H9 (cell line): ENCODE data around the gene NUDT15. TPM values are rescaled to one million over a fixed set of nuclear protein-coding genes. Genes with fewer than 3 reads are reported as not detected.

Experiments
- DNase-seq: peaks from one replicate; pipeline ENCODE4 v3.0.0-alpha.2; 2017
- H2AFZ ChIP-seq: one replicate; pipeline ENCODE4 v1.6.1; 2013; ENCODE audit warnings: mild to moderate bottlenecking, low read length, control low read depth, moderate library complexity
- H2AK5ac ChIP-seq: 2 replicates; pipeline ENCODE4 v1.6.1; 2013; ENCODE audit warnings: low read length, control low read depth, mixed read lengths; ENCODE audit not compliant: insufficient read length
- H2BK120ac ChIP-seq: one replicate; pipeline ENCODE4 v1.6.1; 2013; ENCODE audit warnings: low read depth, mild to moderate bottlenecking, low read length, control low read depth, inconsistent platforms; ENCODE audit not compliant: poor library complexity, severe bottlenecking
- H2BK12ac ChIP-seq: 2 replicates; pipeline ENCODE4 v1.6.1; 2013; ENCODE audit warnings: low read length, control low read depth, mixed read lengths, low read depth; ENCODE audit not compliant: insufficient read length
- H2BK15ac ChIP-seq: 2 replicates; pipeline ENCODE4 v1.6.1; 2013; ENCODE audit warnings: low read depth, low read length, control low read depth
- H2BK20ac ChIP-seq: one replicate; pipeline ENCODE4 v1.6.1; 2013; ENCODE audit warnings: low read depth, mild to moderate bottlenecking, low read length, control low read depth, inconsistent platforms; ENCODE audit not compliant: poor library complexity, severe bottlenecking
- H2BK5ac ChIP-seq: 2 replicates; pipeline ENCODE4 v1.6.1; 2013; ENCODE audit warnings: low read length, control low read depth, mixed read lengths; ENCODE audit not compliant: insufficient read length
- H3K14ac ChIP-seq: 2 replicates; pipeline ENCODE4 v1.6.1; 2013; ENCODE audit warnings: low read length, control low read depth; ENCODE audit not compliant: insufficient read depth
- H3K18ac ChIP-seq: 2 replicates; pipeline ENCODE4 v1.6.1; 2013; ENCODE audit warnings: low read depth, mild to moderate bottlenecking, mixed read lengths, low read length, control low read depth; ENCODE audit not compliant: insufficient read length
- H3K23ac ChIP-seq: 2 replicates; pipeline ENCODE4 v1.6.1; 2013; ENCODE audit warnings: low read length, control low read depth, mixed read lengths, low read depth; ENCODE audit not compliant: insufficient read length
- H3K23me2 ChIP-seq: 2 replicates; pipeline ENCODE4 v1.6.1; 2013; ENCODE audit warnings: low read depth, mild to moderate bottlenecking, mixed read lengths, low read length, control low read depth; ENCODE audit not compliant: insufficient read length, poor library complexity, severe bottlenecking
- H3K27ac ChIP-seq: 2 replicates; pipeline ENCODE4 v1.5.1; 2013; ENCODE audit warnings: low read length, control low read depth, mixed read lengths, low read depth; ENCODE audit not compliant: insufficient read length
- H3K27me3 ChIP-seq: 2 replicates; pipeline ENCODE4 v1.6.1; 2013; ENCODE audit warnings: low read length, control low read depth, inconsistent platforms; ENCODE audit not compliant: insufficient read depth
- H3K4ac ChIP-seq: 2 replicates; pipeline ENCODE4 v1.6.1; 2013; ENCODE audit warnings: low read depth, mild to moderate bottlenecking, control low read depth, inconsistent platforms, low read length, moderate library complexity
- H3K4me1 ChIP-seq: 2 replicates; pipeline ENCODE4 v1.6.1; 2013; ENCODE audit warnings: low read length, control low read depth, inconsistent platforms; ENCODE audit not compliant: insufficient read depth
- H3K4me2 ChIP-seq: 2 replicates; pipeline ENCODE4 v1.6.1; 2013; ENCODE audit warnings: low read length, control low read depth, mixed read lengths; ENCODE audit not compliant: insufficient read length, insufficient read depth
- H3K56ac ChIP-seq: 2 replicates; pipeline ENCODE4 v1.6.1; 2013; ENCODE audit warnings: low read depth, mild to moderate bottlenecking, mixed read lengths, low read length, control low read depth; ENCODE audit not compliant: insufficient read length
- H3K79me1 ChIP-seq: 2 replicates; pipeline ENCODE4 v1.6.1; 2013; ENCODE audit warnings: low read depth, mild to moderate bottlenecking, moderate library complexity, low read length, control low read depth, inconsistent platforms; ENCODE audit not compliant: insufficient read depth, poor library complexity, severe bottlenecking
- H3K79me2 ChIP-seq: 2 replicates; pipeline ENCODE4 v1.6.1; 2013; ENCODE audit warnings: low read length, control low read depth, inconsistent platforms; ENCODE audit not compliant: insufficient read depth
- H3K9ac ChIP-seq: 2 replicates; pipeline ENCODE4 v1.6.1; 2013; ENCODE audit warnings: low read length, control low read depth, mixed read lengths; ENCODE audit not compliant: insufficient read length; ENCODE audit errors: extremely low read depth
- H3K9me3 ChIP-seq: one replicate; pipeline ENCODE4 v1.6.1; 2013; ENCODE audit warnings: low read depth, low read length, inconsistent platforms; ENCODE audit not compliant: control insufficient read depth
- H3T11ph ChIP-seq: one replicate; pipeline ENCODE4 v1.6.1; 2013; ENCODE audit warnings: mild to moderate bottlenecking, low read length, control low read depth, inconsistent platforms
- H4K20me1 ChIP-seq: one replicate; pipeline ENCODE4 v1.6.1; 2013; ENCODE audit not compliant: control insufficient read depth, insufficient read length, insufficient read depth
- H4K5ac ChIP-seq: 2 replicates; pipeline ENCODE4 v1.6.1; 2013; ENCODE audit warnings: low read depth, mild to moderate bottlenecking, mixed read lengths, low read length, control low read depth; ENCODE audit not compliant: insufficient read length
- H4K8ac ChIP-seq: replicated peaks from 2 replicates; pipeline ENCODE4 v1.6.1; 2013; ENCODE audit warnings: low read length, control low read depth, mixed read lengths, low read depth; ENCODE audit not compliant: insufficient read length
- H4K91ac ChIP-seq: 2 replicates; pipeline ENCODE4 v1.6.1; 2013; ENCODE audit warnings: low read depth, mild to moderate bottlenecking, moderate library complexity, mixed read lengths, low read length, control low read depth; ENCODE audit not compliant: insufficient read length
- H3K27ac Mint-ChIP-seq, 3 experiments: 2 replicates in 2 of 3; 3 replicates in 1 of 3; pipeline ENCODE4 v1.8.0; 2020 to 2021; ENCODE audit warnings: mixed read lengths in 3 of 3, mild to moderate bottlenecking in 1 of 3, moderate library complexity in 1 of 3
- H3K27me3 Mint-ChIP-seq: 2 replicates; pipeline ENCODE4 v1.8.0; 2021; ENCODE audit warnings: low read depth, mild to moderate bottlenecking, moderate library complexity, mixed read lengths
- H3K36me3 Mint-ChIP-seq, 3 experiments: 2 replicates in 2 of 3; 3 replicates in 1 of 3; pipeline ENCODE4 v1.8.0; 2020 to 2021; ENCODE audit warnings: low read depth in 3 of 3, mixed read lengths in 3 of 3; ENCODE audit not compliant: insufficient read depth in 1 of 3
- H3K4me1 Mint-ChIP-seq, 2 experiments: 2 replicates each; pipeline ENCODE4 v1.8.0; 2020; ENCODE audit warnings: mixed read lengths in 2 of 2
- H3K4me3 Mint-ChIP-seq, 2 experiments: 2 replicates in 1 of 2; 3 replicates in 1 of 2; pipeline ENCODE4 v1.8.0; 2020 to 2021; ENCODE audit warnings: mild to moderate bottlenecking in 2 of 2, mixed read lengths in 2 of 2, moderate library complexity in 1 of 2
- H3K9me3 Mint-ChIP-seq, 2 experiments: 2 replicates in 1 of 2; 3 replicates in 1 of 2; pipeline ENCODE4 v1.8.0; 2020; ENCODE audit warnings: mild to moderate bottlenecking in 2 of 2, mixed read lengths in 2 of 2, moderate library complexity in 1 of 2
- WGBS: extraction: QIAGEN DNeasy Blood & Tissue Kit; methylation state at CpG from one replicate; pipeline ENCODE4 v1.1.7; 2013; ENCODE audit warnings: missing lambda C conversion rate, low lambda C conversion rate, mixed read lengths; ENCODE audit not compliant: insufficient read length; ENCODE audit errors: extremely low coverage; 5-methylcytosine and 5-hydroxymethylcytosine counted together
- total RNA-seq: library from RNA; stranded (reverse); gene quantifications from 2 replicates; pipeline ENCODE4 v1.2.1, GENCODE V29; 2021
- TF ChIP-seq, protein P1 (sequence below): fragments of 200-600 bp; sonication (generic); conservative IDR thresholded peaks from 3 replicates; pipeline ENCODE4 v1.8.0; 2021; ENCODE audit warnings: antibody characterized with exemption, mild to moderate bottlenecking

NUDT15 gene
- total RNA-seq, 1 experiment from 2014 or later, result 50.5 TPM

DNA sequence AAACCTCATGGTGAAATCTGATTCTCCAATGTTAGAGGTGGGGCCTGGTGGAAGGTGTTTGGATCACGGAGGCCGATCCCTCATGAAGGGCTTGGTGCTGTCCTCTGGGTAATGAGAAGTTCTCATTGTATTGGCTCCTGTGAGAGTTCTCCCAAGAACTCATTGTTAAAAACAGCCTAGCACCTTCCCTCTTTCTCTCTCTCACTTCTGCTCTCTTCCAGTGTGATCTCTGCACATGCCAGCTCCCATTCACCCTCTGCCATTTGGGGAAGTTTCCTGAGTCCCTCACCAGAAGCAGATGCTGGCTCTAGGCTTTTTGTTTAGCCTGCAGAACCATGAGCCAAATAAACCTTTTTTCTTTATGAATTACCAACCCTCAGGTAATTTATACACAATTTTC, 33.3 kb upstream of the NUDT15 start:
- no CpG with 5 or more reads among the region's 2 CpGs for WGBS
- peak; percentile 34 for DNase-seq
- H3K9ac ChIP-seq, result no peak overlapping the region

More for the DNA sequence above, 33.3 kb upstream of the NUDT15 start:
- Mint-ChIP-seq H3K4me3 (no peak overlapping the region; a peak in 1 of 5 replicates), H3K4me1 (peaks cover 31 to 34% of the 10 kb centered on the region in 2 experiments), H3K9me3 (no peaks in the 10 kb centered on the region), H3K27ac (peak overlapping the region; percentile 41 to 93 (median 72)), H3K36me3 (peaks cover 0 to 1% (median under 1%) of the 10 kb centered on the region in 3 experiments; a peak in 2 of 7 replicates), H3K27me3 (no peaks in the 10 kb centered on the region)
- no peak overlapping the region for H2BK15ac ChIP-seq
- H3K4me2 ChIP-seq, result no peak overlapping the region
- no peak overlapping the region for H3K56ac ChIP-seq
- H2AFZ ChIP-seq, result no peak overlapping the region
- H3T11ph ChIP-seq, result no peak overlapping the region
- H3K14ac ChIP-seq, result no peak overlapping the region
- H4K5ac ChIP-seq, result no peak overlapping the region
- peaks cover 4% of the 10 kb centered on the region for H3K23me2 ChIP-seq
- H3K23ac ChIP-seq, result no peak overlapping the region
- H2BK5ac ChIP-seq, result no peak overlapping the region
- no peaks in the 10 kb centered on the region for H4K20me1 ChIP-seq
- H3K9me3 ChIP-seq, result no peaks in the 10 kb centered on the region
- TF ChIP-seq, protein P1, sequence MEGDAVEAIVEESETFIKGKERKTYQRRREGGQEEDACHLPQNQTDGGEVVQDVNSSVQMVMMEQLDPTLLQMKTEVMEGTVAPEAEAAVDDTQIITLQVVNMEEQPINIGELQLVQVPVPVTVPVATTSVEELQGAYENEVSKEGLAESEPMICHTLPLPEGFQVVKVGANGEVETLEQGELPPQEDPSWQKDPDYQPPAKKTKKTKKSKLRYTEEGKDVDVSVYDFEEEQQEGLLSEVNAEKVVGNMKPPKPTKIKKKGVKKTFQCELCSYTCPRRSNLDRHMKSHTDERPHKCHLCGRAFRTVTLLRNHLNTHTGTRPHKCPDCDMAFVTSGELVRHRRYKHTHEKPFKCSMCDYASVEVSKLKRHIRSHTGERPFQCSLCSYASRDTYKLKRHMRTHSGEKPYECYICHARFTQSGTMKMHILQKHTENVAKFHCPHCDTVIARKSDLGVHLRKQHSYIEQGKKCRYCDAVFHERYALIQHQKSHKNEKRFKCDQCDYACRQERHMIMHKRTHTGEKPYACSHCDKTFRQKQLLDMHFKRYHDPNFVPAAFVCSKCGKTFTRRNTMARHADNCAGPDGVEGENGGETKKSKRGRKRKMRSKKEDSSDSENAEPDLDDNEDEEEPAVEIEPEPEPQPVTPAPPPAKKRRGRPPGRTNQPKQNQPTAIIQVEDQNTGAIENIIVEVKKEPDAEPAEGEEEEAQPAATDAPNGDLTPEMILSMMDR, result no peak
- no peak overlapping the region for H3K18ac ChIP-seq
- no peak overlapping the region for H2BK12ac ChIP-seq
- peaks cover 4% of the 10 kb centered on the region; the same call in 1 of the 2 replicates for H3K4me1 ChIP-seq
- H3K27ac ChIP-seq, result peak overlapping the region; percentile 21
- H3K4ac ChIP-seq, result no peak overlapping the region
- no peak overlapping the region for H2BK20ac ChIP-seq
- peaks cover 10% of the 10 kb centered on the region; the same call in 1 of the 2 replicates for H3K79me2 ChIP-seq
- no peaks in the 10 kb centered on the region for H3K79me1 ChIP-seq
- H3K27me3 ChIP-seq, result no peaks in the 10 kb centered on the region
- H2BK120ac ChIP-seq, result no peak overlapping the region
- no peak overlapping the region for H2AK5ac ChIP-seq
- no peak overlapping the region for H4K8ac ChIP-seq
- no peak overlapping the region for H4K91ac ChIP-seq
